ENCODE data around the gene ADH4. TPM values are rescaled to one million over a fixed set of nuclear protein-coding genes. Genes with fewer than 3 reads are reported as not detected.

ADH4 gene
- 1 to 10 TPM in 1 of 4 donors, under 1 TPM in 2, not detected in 1; 0.49 to 6.1 (median 0.66) TPM for total RNA-seq

- no peak for TF ChIP-seq CTCF (IDR thresholded peaks at IDR 0.05; ENCODE audit: low read depth)
Measured at GRCh38 chr4:99144070-99144469, at the start of gene ADH4. Gene ADH4 (minus strand): TSS chr4:99144297. CDS start chr4:99144222, 75 bp downstream.

- TF ChIP-seq CTCF (IDR thresholded peaks at IDR 0.05; ENCODE audit: low read depth), result no peak
Measured at GRCh38 chr4:99190336-99190735, 46.2 kb upstream of the ADH4 start.

GRCh38 chr4:99186029-99186428 is 41.9 kb upstream of the ADH4 start:
- no peak for TF ChIP-seq CTCF (IDR thresholded peaks at IDR 0.05; ENCODE audit: low read depth)

- no peak for TF ChIP-seq CTCF (IDR thresholded peaks at IDR 0.05; ENCODE audit: low read depth)
Measured at GRCh38 chr4:99185581-99185980, 41.5 kb upstream of the ADH4 start.

- TF ChIP-seq CTCF (IDR thresholded peaks at IDR 0.05; ENCODE audit: low read depth), result no peak
Measured at GRCh38 chr4:99180382-99181070, 36.4 kb upstream of the ADH4 start.

- TF ChIP-seq CTCF (IDR thresholded peaks at IDR 0.05; ENCODE audit: low read depth), result no peak
Measured at GRCh38 chr4:99179626-99180025, 35.5 kb upstream of the ADH4 start.

- no peak for TF ChIP-seq CTCF (IDR thresholded peaks at IDR 0.05; ENCODE audit: low read depth)
Measured at GRCh38 chr4:99179178-99179577, 35.1 kb upstream of the ADH4 start.
